MM.1S (cell line): ENCODE measurements around the gene MINK1.
"Not testable (repeated sequence)": the region's sequence is repeated elsewhere in the genome, so short reads cannot be mapped to it uniquely, and the experiment has no call there.

ENCODE experiments used
- DNase-seq: peaks from one replicate; pipeline ENCODE4 v3.0.0-alpha.2; 2015
- H2AFZ ChIP-seq: fragments of 300-600 bp; sonication (generic); 2 replicates; pipeline ENCODE4 v1.6.0; 2016; ENCODE audit warnings: antibody characterized with exemption, low read length
- H3F3A ChIP-seq: fragments of 300-600 bp; sonication (generic); 2 replicates; pipeline ENCODE4 v1.6.1; 2016; ENCODE audit warnings: mild to moderate bottlenecking, antibody characterized with exemption, low read length, moderate library complexity, mixed read lengths; ENCODE audit not compliant: insufficient read depth
- H3K27ac ChIP-seq: fragments of 300-600 bp; sonication (generic); 2 replicates; pipeline ENCODE4 v1.5.1; 2016; ENCODE audit warnings: mild to moderate bottlenecking, low read length
- H3K27me3 ChIP-seq: fragments of 300-600 bp; sonication (generic); replicated peaks from 2 replicates; pipeline ENCODE4 v1.6.0; 2016; ENCODE audit warnings: low read length; ENCODE audit not compliant: insufficient read depth
- H3K36me3 ChIP-seq: fragments of 300-600 bp; sonication (generic); replicated peaks from 2 replicates; pipeline ENCODE4 v1.6.1; 2016; ENCODE audit warnings: mild to moderate bottlenecking, low read length, mixed read lengths; ENCODE audit not compliant: insufficient read depth
- H3K4me1 ChIP-seq: fragments of 300-600 bp; sonication (generic); 2 replicates; pipeline ENCODE4 v1.6.1; 2016; ENCODE audit warnings: low read length, mixed read lengths
- H3K4me2 ChIP-seq: fragments of 300-600 bp; sonication (generic); 2 replicates; pipeline ENCODE4 v1.6.0; 2016; ENCODE audit warnings: low read depth, low read length
- H3K4me3 ChIP-seq: fragments of 300-600 bp; sonication (generic); 2 replicates; pipeline ENCODE4 v1.5.1; 2016; ENCODE audit warnings: low read length, mixed read lengths
- H3K79me2 ChIP-seq: fragments of 300-600 bp; sonication (generic); 2 replicates; pipeline ENCODE4 v1.6.1; 2016; ENCODE audit warnings: mixed run types, low read length, mixed read lengths
- H3K9ac ChIP-seq: fragments of 300-600 bp; sonication (generic); 2 replicates; pipeline ENCODE4 v1.6.1; 2016; ENCODE audit warnings: low read length, mixed read lengths
- H3K9me2 ChIP-seq: fragments of 300-600 bp; sonication (generic); replicated peaks from 2 replicates; pipeline ENCODE4 v1.6.1; 2016; ENCODE audit warnings: mild to moderate bottlenecking, low read length, mixed read lengths; ENCODE audit not compliant: insufficient read depth
- H3K9me3 ChIP-seq: fragments of 300-600 bp; sonication (generic); replicated peaks from 2 replicates; pipeline ENCODE4 v1.6.1; 2016; ENCODE audit warnings: mild to moderate bottlenecking, low read length, mixed read lengths; ENCODE audit not compliant: insufficient read depth
- H4K20me1 ChIP-seq: fragments of 300-600 bp; sonication (generic); 2 replicates; pipeline ENCODE4 v1.6.1; 2016; ENCODE audit warnings: mild to moderate bottlenecking, low read length, moderate library complexity, mixed read lengths; ENCODE audit not compliant: insufficient read depth
- EZH2 ChIP-seq: fragments of 300-600 bp; sonication (generic); optimal IDR thresholded peaks from 2 replicates; pipeline ENCODE3; 2017; ENCODE audit warnings: low read depth, mild to moderate bottlenecking, antibody characterized with exemption, low read length, mixed read lengths
- EZH2phosphoT487 ChIP-seq: fragments of 300-600 bp; sonication (generic); IDR thresholded peaks from 2 replicates; pipeline ENCODE4 v1.6.1; 2018; ENCODE audit warnings: antibody characterized with exemption, low read length
- TF ChIP-seq, protein P1 (sequence below): fragments of 300-600 bp; sonication (generic); IDR thresholded peaks from 2 replicates; pipeline ENCODE4 v1.5.1; 2016; ENCODE audit warnings: antibody characterized with exemption, low read length, mixed read lengths

MINK1 gene

DNA sequence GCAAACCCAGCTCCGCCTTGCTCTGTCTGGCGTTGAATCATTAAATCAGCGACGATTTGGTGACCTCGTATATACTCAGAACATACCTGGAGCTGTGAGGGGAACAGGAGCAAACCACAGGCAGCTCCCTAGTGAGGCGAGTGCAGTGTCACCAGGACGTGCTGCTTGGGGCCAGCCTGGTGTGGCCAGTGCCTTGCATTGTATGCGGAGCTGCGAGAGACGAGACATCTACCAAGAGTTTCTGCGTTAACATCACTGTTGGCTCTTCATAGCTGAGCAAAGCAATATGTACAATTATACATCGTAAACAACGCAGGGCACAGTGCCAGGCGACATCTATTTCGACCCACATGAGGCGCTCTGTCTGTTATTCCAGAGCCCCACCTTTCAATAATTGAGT lies 27.9 kb downstream of the MINK1 start:
- H3K9ac ChIP-seq = no peak overlapping the region
- TF ChIP-seq EZH2 (no peak), EZH2phosphoT487 (no peak)
- TF ChIP-seq, protein P1, sequence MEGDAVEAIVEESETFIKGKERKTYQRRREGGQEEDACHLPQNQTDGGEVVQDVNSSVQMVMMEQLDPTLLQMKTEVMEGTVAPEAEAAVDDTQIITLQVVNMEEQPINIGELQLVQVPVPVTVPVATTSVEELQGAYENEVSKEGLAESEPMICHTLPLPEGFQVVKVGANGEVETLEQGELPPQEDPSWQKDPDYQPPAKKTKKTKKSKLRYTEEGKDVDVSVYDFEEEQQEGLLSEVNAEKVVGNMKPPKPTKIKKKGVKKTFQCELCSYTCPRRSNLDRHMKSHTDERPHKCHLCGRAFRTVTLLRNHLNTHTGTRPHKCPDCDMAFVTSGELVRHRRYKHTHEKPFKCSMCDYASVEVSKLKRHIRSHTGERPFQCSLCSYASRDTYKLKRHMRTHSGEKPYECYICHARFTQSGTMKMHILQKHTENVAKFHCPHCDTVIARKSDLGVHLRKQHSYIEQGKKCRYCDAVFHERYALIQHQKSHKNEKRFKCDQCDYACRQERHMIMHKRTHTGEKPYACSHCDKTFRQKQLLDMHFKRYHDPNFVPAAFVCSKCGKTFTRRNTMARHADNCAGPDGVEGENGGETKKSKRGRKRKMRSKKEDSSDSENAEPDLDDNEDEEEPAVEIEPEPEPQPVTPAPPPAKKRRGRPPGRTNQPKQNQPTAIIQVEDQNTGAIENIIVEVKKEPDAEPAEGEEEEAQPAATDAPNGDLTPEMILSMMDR = no peak
- no peaks in the 10 kb centered on the region for H3K9me3 ChIP-seq
- no peaks in the 10 kb centered on the region for H3F3A ChIP-seq
- H3K4me1 ChIP-seq = no peaks in the 10 kb centered on the region
- no peak overlapping the region for H3K27ac ChIP-seq
- H2AFZ ChIP-seq = no peak overlapping the region
- no peak for DNase-seq
- no peak overlapping the region for H3K4me2 ChIP-seq
- no peaks in the 10 kb centered on the region for H4K20me1 ChIP-seq
- peaks cover 18% of the 10 kb centered on the region for H3K79me2 ChIP-seq
- no peak overlapping the region for H3K4me3 ChIP-seq
- no peaks in the 10 kb centered on the region for H3K27me3 ChIP-seq
- no peaks in the 10 kb centered on the region for H3K36me3 ChIP-seq
- no peaks in the 10 kb centered on the region for H3K9me2 ChIP-seq

DNA sequence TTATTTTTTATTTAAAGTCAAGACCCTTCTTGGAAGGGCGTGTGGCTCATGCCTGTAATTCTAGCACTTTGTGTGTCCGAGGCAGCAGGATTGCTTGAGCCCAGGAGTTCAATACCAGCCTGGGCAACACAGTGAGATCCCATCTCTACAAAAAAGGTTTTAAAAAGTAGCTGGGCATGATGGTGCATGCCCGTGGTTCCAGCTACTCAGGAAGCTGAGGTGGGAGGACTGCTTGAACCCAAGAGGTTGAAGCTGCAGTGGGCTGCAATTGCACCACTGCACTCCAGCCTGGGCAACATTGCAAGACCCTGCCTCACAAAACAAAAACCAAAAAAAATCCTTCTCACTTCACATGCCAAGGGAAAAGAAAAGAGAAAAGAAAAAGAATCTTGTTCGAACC lies 29.6 kb downstream of the MINK1 start:
- no peaks in the 10 kb centered on the region for H4K20me1 ChIP-seq
- no peaks in the 10 kb centered on the region for H3K36me3 ChIP-seq
- H3K4me2 ChIP-seq = no peak overlapping the region
- peaks cover 15% of the 10 kb centered on the region for H3K79me2 ChIP-seq
- no peak overlapping the region for H2AFZ ChIP-seq
- no peak overlapping the region for H3K27ac ChIP-seq
- no peaks in the 10 kb centered on the region for H3F3A ChIP-seq
- no peaks in the 10 kb centered on the region for H3K9me2 ChIP-seq
- no peaks in the 10 kb centered on the region for H3K9me3 ChIP-seq
- DNase-seq = no peak
- no peaks in the 10 kb centered on the region for H3K27me3 ChIP-seq
- H3K4me1 ChIP-seq = no peaks in the 10 kb centered on the region
- H3K4me3 ChIP-seq = no peak overlapping the region
- TF ChIP-seq EZH2phosphoT487 (no peak), EZH2 (no peak)
- TF ChIP-seq, protein P1 = no peak
- no peak overlapping the region for H3K9ac ChIP-seq

DNA sequence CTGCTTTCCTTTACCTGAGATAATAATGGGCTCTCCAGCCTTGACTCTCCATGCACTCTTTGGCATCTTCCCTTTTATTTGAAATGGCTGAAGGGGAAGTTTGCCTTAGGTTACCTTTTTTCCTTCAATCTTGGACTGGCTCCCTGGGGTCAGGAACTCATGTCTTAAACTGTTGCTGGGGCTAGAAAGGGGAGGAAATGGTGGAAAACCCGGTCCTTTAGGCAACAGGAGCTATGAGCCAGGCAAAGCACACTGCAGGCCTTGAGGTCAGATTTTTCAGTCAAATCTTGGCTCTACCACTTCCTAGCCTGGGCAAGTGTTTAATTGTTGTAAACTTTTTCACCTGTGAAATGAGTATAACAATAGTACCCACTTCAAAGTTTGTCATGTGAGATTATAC lies 30.2 kb downstream of the MINK1 start:
- Histone ChIP-seq H3F3A (no peaks in the 10 kb centered on the region), H3K36me3 (no peaks in the 10 kb centered on the region), H3K4me2 (no peak overlapping the region), H3K9me3 (no peaks in the 10 kb centered on the region), H3K27ac (no peak overlapping the region), H3K79me2 (peaks cover 11% of the 10 kb centered on the region), H2AFZ (no peak overlapping the region), H3K9ac (no peak overlapping the region), H3K4me1 (no peaks in the 10 kb centered on the region), H3K9me2 (no peaks in the 10 kb centered on the region), H3K4me3 (no peak overlapping the region), H4K20me1 (no peaks in the 10 kb centered on the region), H3K27me3 (no peaks in the 10 kb centered on the region)
- TF ChIP-seq EZH2 (no peak), EZH2phosphoT487 (no peak)
- TF ChIP-seq, protein P1 = no peak
- DNase-seq = no peak

DNA sequence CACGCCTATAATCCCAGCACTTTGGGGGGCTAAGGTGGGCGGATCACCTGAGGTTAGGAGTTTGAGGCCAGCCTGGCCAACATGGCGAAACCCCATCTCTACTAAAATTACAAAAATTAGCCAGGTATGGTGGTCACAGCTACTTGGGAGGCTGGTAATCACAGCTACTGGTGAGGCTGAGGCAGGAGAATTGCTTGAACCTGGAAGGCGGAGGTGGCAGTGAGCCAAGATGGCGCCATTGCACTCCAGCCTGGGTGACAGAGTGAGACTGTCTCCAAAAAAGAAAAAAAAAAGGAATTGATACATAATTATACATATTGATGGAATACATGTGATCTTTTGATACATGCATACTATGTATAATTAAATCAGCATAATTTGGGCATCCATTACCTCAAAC lies 34.4 kb downstream of the MINK1 start:
- not testable (repeated sequence) for H3K4me1 ChIP-seq, H3K9me2 ChIP-seq, H3K4me3 ChIP-seq, DNase-seq, H3K9ac ChIP-seq, H3K79me2 ChIP-seq, H3F3A ChIP-seq, H3K36me3 ChIP-seq, H3K27me3 ChIP-seq, H3K27ac ChIP-seq, H3K9me3 ChIP-seq, H2AFZ ChIP-seq, H3K4me2 ChIP-seq, H4K20me1 ChIP-seq

DNA sequence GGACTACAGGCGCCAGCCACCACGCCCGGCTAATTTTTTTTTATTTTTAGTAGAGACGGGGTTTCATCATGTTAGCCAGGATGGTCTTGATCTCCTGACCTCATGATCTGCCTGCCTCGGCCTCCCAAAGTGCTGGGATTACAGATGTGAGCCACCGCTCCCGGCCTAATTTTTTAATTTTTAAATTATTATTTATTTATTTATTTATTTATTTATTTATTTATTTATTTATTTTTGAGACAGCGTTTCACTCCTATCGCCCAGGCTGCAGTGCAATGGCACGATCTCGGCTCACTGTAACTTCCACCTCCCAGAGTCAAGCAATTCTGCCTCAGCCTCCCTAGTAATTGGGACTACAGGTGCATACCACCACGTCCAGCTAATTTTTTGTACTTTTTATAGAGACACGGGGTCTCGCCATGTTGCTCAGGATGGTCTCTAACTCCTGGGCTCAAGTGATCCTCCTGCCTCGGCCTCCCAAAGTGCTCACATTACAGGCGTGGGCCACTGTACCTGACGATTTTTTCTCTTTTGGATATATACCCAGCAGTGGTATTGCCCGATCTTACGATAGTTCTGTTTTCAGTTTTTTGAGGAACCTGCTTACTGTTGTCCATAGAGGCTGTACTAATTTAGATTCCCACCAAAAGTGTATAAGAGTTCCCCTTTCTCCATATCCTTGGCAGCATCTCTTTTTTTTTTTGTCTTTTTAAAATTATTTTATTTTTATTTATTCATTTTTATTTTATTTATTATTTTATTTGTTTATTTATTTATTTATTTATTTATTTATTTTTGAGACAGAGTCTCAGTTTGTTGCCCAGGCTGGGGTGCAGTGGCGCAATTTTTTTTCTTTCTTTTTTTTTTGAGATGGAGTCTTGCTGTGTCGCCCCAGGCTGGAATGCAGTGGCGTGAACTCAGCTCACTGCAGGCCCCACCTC lies 36.2 kb downstream of the MINK1 start:
- H3K9ac ChIP-seq, H3K4me2 ChIP-seq, H3K79me2 ChIP-seq: not testable (repeated sequence)

More for the DNA sequence above, 36.2 kb downstream of the MINK1 start:
- not testable (repeated sequence) for H4K20me1 ChIP-seq, H3K27me3 ChIP-seq, H3K9me3 ChIP-seq, H3K4me3 ChIP-seq, H2AFZ ChIP-seq, H3K36me3 ChIP-seq, H3F3A ChIP-seq, DNase-seq, H3K9me2 ChIP-seq, H3K27ac ChIP-seq, H3K4me1 ChIP-seq
